SU-DHL-6 (cell line): ENCODE data around the gene DPYSL5.

Source experiments
- EZH2phosphoT487 ChIP-seq: fragments of 200-600 bp; sonication (generic), shearing (Covaris generic); conservative IDR thresholded peaks from 2 replicates; pipeline ENCODE4 v1.6.1; 2018; ENCODE audit warnings: mild to moderate bottlenecking, antibody characterized with exemption, low read length, moderate library complexity, mixed read lengths
- TF ChIP-seq, protein P1 (sequence below): fragments of 200-600 bp; sonication (generic); IDR thresholded peaks from one replicate; pipeline ENCODE4 v1.5.1; 2017; ENCODE audit warnings: antibody characterized with exemption, mild to moderate bottlenecking, low read length, moderate library complexity; ENCODE audit not compliant: insufficient read depth, poor library complexity, severe bottlenecking

- TF ChIP-seq, protein P1, sequence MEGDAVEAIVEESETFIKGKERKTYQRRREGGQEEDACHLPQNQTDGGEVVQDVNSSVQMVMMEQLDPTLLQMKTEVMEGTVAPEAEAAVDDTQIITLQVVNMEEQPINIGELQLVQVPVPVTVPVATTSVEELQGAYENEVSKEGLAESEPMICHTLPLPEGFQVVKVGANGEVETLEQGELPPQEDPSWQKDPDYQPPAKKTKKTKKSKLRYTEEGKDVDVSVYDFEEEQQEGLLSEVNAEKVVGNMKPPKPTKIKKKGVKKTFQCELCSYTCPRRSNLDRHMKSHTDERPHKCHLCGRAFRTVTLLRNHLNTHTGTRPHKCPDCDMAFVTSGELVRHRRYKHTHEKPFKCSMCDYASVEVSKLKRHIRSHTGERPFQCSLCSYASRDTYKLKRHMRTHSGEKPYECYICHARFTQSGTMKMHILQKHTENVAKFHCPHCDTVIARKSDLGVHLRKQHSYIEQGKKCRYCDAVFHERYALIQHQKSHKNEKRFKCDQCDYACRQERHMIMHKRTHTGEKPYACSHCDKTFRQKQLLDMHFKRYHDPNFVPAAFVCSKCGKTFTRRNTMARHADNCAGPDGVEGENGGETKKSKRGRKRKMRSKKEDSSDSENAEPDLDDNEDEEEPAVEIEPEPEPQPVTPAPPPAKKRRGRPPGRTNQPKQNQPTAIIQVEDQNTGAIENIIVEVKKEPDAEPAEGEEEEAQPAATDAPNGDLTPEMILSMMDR, result no peak
- TF ChIP-seq EZH2phosphoT487, result no peak
Observed at GRCh38 chr2:26932974-26933373, 85.0 kb downstream of the DPYSL5 start.
